Fibroblast of skin of left quadriceps (primary cell): ENCODE results near the gene NUDT14.

Experiments used
- DNase-seq, 2 experiments: peaks; one replicate each; pipeline ENCODE4 v3.0.0-alpha.2; 2013; ENCODE audit warnings: low read depth in 2 of 2

The NUDT14 gene

DNA sequence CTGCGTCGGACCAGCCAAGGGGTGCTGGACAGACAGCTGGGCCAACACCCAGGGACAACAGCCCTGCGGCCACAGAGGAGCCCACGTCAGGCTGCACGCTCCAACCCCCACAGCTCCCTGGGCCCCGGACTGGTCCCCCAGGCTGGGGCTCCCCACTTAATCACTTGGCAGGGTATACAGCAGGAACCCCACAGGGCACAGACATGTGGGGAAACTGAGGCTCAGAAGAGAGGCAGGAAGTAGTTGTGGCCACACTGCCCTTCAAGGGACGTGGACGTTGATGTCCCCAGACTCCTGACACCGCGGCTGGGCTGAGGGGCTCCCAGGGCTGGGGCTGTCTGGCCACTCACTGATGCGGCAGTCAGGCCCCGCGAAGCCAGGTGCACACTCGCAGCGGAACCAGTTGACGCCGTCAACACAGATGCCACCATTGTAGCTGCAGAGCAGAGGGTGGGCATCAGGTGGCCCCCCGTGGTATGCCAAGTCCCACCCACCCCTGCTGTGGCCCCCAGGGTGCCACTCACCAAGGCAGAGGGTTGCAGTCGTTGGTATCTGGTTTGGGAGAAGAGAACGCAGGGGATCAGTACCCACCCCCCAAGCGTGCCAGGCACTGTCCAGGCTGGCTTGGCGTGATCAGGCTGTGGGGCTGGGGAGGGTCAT, 34.0 kb downstream of the NUDT14 start:
- DNase-seq: no peak

DNA sequence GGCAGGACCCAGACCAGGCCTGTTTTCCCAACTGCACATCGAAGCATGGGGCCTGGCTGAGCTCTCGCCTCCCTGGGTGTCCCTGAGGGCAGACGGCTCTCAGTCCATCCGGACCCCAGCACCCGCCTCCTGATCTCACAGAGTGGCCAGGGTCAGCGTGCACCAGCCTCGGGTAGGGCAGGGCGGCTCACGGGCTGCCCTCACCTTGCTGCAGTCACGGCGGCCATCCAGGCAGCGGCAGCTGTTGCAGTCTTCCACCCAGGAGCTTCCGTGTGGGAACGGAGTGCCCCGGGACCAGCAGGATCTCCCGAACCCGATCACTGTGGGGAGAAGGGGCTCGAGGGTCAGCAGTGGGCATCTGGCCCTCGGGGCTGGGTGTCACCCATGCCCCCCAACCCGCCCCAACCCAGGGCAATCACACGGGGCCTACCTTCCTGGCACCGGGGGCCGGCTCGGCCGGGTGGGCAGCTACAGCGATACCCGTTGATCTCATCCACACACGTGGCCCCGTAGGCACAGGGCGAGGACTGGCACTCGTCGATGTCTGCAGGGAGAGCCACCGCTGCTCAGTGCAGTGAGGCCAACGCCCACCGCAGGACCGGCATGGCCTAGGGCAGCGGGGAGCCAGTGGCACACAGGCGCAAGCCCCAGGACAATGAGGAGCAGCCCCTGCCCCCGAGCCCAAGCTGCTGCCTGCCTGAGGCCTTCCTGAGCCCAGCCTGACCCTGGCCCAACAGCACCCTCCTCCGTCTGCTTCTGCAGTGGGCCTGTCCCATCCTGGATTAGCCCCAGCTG, 34.7 kb downstream of the NUDT14 start:
- no peak for DNase-seq

DNA sequence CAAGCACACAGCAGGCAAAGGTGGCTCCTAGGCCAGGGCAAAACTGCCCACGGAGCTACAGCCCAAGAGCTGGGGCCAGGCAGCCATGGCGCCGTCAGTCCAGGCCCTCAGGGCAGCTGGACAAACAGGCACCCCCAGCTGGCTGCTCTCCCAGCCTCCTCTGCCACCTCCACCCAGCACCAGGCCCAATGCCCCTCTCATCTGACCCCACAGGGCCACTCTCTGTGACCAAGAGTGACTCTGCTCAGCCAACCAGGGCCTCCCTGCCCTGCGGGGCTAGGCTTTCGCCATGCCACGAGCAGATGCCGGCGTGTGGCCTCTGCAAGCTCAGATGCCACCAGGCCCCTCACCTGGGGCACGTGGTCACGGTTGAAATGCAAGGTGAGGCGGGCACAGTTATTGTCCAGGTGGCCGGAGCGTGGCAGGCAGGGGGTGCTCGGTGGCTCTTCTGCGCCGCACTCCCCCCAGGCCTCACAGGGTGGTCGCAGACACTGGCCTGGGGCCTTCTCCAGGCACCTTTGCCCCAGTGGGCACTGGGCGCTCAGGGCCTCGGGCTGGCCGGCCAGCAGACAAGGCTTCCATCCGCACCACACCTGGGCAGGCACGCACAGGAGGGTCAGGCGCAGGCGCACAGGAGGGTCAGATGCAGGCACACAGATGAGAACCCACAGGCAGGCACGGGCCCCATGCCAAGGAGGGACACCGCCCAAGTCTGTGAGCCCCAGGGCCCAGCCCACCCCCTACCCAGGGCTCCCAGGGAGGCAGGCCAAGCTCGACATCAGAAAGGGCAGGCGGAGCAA, 35.5 kb downstream of the NUDT14 start:
- no peak for DNase-seq

GRCh38 chr14:105144666-105145380, 36.3 kb downstream of the NUDT14 start:
- DNase-seq: no peak

DNA sequence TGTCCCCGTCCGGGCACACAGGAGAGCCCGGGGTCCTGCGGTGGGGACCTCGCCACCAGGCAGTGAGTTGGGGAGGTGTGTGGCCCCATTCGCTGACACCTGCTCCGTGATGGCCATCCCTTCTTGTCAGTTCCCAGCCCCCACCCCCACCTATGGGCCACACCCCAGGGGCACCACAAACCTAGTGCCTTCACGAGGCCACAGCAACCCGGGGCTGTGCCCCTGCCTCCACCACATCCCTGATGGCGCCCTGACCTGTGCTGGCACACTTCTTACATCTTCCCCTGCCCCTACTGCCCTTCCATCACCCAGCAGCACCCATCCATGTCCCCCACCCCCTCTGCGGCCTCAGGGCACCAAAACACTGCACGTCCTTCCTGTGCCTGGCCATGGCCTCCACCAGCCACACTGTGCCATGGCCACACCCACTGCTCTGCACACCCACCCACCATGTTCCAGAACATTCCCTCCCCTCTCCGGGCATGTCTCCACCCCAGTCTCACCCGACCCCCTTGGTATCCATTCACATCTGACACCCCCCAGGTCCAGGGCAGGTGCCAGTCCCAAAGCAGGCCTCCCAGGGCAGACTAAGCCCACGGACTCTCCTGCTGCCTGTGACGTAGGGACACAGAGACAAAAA, 37.0 kb downstream of the NUDT14 start:
- no peak for DNase-seq

GRCh38 chr14:105143451-105144025, 37.6 kb downstream of the NUDT14 start:
- DNase-seq: no peak

GRCh38 chr14:105142651-105143450, 38.3 kb downstream of the NUDT14 start:
- no peak for DNase-seq

GRCh38 chr14:105141486-105142281, 39.4 kb downstream of the NUDT14 start:
- DNase-seq: no peak

DNA sequence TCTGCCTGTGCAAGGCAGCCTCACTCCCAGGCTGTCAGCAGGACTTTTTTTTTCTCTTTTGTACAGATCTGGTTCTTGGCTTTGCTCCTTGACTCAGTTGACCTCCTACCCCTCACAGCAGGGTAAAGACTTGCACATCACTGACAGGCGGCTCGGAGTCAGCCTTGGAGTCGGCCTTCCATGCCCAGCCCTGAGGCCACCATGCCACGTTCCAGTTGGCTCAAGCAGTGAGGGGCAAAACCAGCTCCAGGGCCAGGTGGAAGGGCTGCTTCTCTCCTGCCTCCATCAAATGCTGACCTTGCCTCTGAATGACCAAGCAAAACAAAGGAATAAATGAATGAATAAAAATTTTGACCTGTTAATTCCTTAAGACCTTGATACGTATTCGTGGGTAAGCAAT, 40.1 kb downstream of the NUDT14 start:
- DNase-seq: no peak

DNA sequence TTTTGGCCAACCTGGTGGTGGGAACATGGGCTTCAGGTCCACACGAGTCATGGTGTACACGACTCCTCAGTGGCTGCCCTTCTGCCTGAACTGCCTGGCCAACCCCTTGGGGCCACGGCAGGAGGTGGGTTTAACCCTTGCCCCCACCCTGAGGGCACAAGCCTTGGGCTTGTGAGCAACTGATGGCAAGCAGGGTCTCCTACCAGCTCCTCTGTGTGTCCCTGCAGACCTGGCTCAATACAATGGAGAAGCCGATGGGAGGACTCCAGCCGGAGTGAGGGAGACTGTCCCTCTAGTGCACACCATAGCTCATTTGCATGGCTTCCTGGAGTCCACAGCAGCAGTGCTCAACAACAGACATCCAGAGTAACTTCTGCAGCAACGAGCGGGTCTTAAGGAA, 40.5 kb downstream of the NUDT14 start:
- no peak for DNase-seq

- DNase-seq: no peak
Observed at GRCh38 chr14:105139831-105140239, 41.3 kb downstream of the NUDT14 start.

DNA sequence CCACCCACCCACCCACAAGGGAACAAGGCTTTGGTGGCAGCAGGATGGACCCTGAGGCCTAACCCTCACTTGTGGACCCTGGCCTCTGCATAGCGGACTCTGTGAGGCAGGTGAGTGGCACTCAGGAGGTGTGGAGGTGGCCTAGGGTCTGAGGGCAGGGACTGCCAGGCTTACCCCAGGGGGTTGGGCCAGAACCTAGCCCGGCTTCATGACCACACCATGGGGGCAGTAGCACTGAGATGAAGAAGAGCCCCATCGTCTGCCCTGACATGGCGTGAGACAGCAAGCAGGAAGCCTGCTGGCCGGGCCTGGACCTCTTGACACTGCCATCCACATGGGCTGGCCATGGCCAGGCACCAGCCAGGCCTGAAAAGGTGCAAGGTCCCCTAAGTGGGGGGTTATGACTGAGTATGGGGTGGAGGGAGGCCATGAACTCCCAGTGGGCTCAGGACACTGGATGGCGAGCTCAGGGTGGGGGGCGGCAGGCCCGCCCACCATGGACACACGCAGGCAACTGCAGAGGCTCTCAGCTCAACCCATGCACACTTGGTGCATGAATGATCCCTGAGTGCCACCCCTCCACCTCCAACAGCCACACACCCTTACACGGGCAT, 41.8 kb downstream of the NUDT14 start:
- no peak for DNase-seq

GRCh38 chr14:105138551-105139111, 42.5 kb downstream of the NUDT14 start:
- DNase-seq: no peak

GRCh38 chr14:105138021-105138541, 43.0 kb downstream of the NUDT14 start:
- DNase-seq: no peak

- DNase-seq: no peak
Observed at GRCh38 chr14:105137481-105138020, 43.6 kb downstream of the NUDT14 start.

DNA sequence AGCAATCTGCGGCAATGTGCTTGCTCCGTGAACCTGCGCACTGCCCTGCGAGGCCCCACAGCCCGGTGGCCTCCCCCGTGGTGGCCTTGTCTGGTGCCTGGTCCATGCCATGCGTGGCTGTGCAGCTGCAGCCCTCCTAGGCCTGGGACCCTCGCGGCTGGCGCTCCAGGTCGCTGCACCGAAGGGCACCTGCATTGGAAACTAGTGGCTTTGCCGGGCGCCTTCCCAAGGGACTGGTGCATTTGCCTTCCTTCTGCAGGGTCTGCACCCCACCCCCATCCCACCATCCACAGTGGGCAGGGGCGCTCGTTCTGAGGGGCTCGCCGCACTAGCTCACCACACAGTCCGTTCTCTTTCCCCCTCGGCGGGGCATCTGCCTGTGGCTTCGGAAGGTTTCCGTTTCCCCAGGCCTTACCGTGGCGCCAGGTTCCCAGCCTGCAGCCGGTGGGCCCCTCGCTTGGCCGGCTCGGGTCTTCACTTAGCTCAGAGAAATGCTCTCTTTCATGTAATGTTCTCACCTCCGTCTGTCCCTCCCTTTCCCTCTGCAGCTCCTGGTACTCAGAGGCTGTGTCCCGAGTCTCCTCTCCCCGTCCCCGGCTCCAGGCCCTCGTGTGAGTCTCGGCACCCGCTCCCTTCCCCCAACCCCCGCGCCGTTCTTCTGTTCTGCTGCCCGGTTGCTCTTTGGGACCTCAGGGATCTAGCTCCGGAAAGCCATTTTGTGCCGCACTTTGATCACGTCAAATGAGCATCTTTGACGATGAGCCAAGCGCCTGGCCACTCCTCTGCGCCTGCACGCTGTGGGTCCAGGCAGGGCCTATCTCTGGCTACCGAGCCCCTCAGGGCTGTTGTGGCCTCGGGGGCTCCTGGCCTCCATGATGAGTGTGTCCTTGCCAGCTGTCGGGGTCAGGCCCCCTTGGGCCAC, 44.5 kb downstream of the NUDT14 start:
- no peak for DNase-seq
